K562 (cell line): ENCODE results near the gene ABAT.

Experiments used
- HNRNPLL ChIP-seq: fragments of 200-400 bp; formaldehyde crosslinking; IDR thresholded peaks from 2 replicates; pipeline ENCODE4 v1.6.1; 2017; ENCODE audit warnings: low read length, low read depth, mild to moderate bottlenecking; ENCODE audit not compliant: poor library complexity, severe bottlenecking
- IFI16 ChIP-seq: fragments of 250-450 bp; sonication (Bioruptor Pico); IDR thresholded peaks from 2 replicates; pipeline ENCODE4 v2.1.2; 2022; ENCODE audit warnings: mild to moderate bottlenecking, inconsistent platforms
- REST ChIP-seq, 2 experiments: fragments of 450-650 bp; formaldehyde crosslinking in 1 of 2; IDR thresholded peaks; 2 replicates each; pipeline versions ENCODE4 v1.4.0 to v1.6.1; 2014 to 2020; ENCODE audit warnings: mild to moderate bottlenecking in 2 of 2, borderline replicate concordance in 1 of 2, low read depth in 1 of 2
- TEAD1 ChIP-seq, 2 experiments: fragments of 450-650 bp in 1 of 2; sonication (generic) in 1 of 2; formaldehyde crosslinking; IDR thresholded peaks; 2 replicates each; pipeline versions ENCODE4 v1.4.0 to v1.8.0; 2020 to 2022; ENCODE audit warnings: mild to moderate bottlenecking in 2 of 2, missing genetic modification reagents in 1 of 2
- ZBTB33 ChIP-seq: sonication (generic); formaldehyde crosslinking; IDR thresholded peaks from 2 replicates; pipeline ENCODE4 v1.8.1; 2023; ENCODE audit warnings: mild to moderate bottlenecking, missing genetic modification reagents

- no peak for TF ChIP-seq IFI16 (CRISPR knock-in tag)
- TF ChIP-seq REST (IDR thresholded peaks at IDR 0.05; ENCODE audit: borderline replicate concordance): no peak
- no peak for TF ChIP-seq REST (CRISPR knock-in tag; IDR thresholded peaks at IDR 0.05; ENCODE audit: low read depth)
- no peak for TF ChIP-seq ZBTB33 (CRISPR knock-in tag)
- TF ChIP-seq HNRNPLL: no peak
- no peak for TF ChIP-seq TEAD1 (CRISPR knock-in tag; IDR thresholded peaks at IDR 0.05)
Observed at GRCh38 chr16:8674413-8675022, at the start of gene ABAT.
